ENCODE data around the gene ATP2B3.

DNA sequence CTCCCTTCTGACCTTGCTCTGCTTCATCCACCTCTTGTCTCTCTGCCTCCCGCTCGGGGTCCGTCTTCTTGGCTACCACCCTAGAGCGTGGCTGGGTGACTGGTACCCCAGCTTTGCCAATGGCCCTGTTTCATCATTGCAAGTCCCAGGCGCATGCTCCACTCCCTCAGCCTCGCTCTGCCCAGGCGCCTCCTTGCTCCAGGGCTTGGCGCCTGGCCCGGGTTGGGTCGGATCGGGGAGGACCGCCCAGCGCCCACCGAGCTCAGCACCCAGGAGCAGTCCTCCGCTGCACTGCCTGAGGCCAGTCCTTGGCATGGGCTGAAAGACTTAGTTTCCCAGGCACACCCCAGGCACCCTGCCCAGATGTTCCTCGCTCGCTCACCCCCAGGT lies 22.1 kb upstream of the ATP2B3 start:
- TF ChIP-seq FOXA1 (IDR thresholded peaks at IDR 0.05) (no peak), BHLHE40 (IDR thresholded peaks at IDR 0.05; ENCODE audit: borderline replicate concordance) (no peak)
